Activated T-cell treated with anti-CD3 and anti-CD28 coated beads, Interleukin-2, amount 50 U/mL, for 72 hours (primary cell): ENCODE measurements around the gene NOL9. TPM values are rescaled to one million over a fixed set of nuclear protein-coding genes. Genes with fewer than 3 reads are reported as not detected.

Experiments used
- ATAC-seq, 2 donors: fragments of 150-1000 bp; cut with Tn5 transposase; replicated peaks in 1 of 2; 2 replicates each; pipeline ENCODE4 v1.10.0; 2021; ENCODE audit warnings: moderate library complexity in 2 of 2, mild to moderate bottlenecking in 1 of 2
- DNase-seq, 2 donors: peaks; one replicate each; pipeline ENCODE4 v3.0.0; 2021 to 2022; ENCODE audit warnings: mixed read lengths in 1 of 2
- H3K27ac Mint-ChIP-seq: one replicate; pipeline ENCODE4 v1.8.0; 2022; ENCODE audit warnings: mild to moderate bottlenecking, moderate library complexity, mixed read lengths
- H3K27me3 Mint-ChIP-seq: one replicate; pipeline ENCODE4 v1.8.0; 2022; ENCODE audit warnings: low read depth, mixed read lengths
- H3K36me3 Mint-ChIP-seq, 2 donors: one replicate each; pipeline ENCODE4 v1.8.0; 2022; ENCODE audit warnings: mixed read lengths in 2 of 2, mild to moderate bottlenecking in 1 of 2; ENCODE audit not compliant: insufficient read depth in 2 of 2
- H3K4me1 Mint-ChIP-seq: one replicate; pipeline ENCODE4 v1.8.0; 2022; ENCODE audit warnings: low read depth, mixed read lengths
- H3K4me3 Mint-ChIP-seq, 2 donors: one replicate each; pipeline ENCODE4 v1.8.0; 2022; ENCODE audit warnings: mild to moderate bottlenecking in 2 of 2, mixed read lengths in 2 of 2, moderate library complexity in 2 of 2
- H3K9me3 Mint-ChIP-seq, 2 donors: one replicate each; pipeline ENCODE4 v1.8.0; 2022; ENCODE audit warnings: mixed read lengths in 2 of 2
- total RNA-seq, 2 donors: library from RNA; stranded (reverse); gene quantifications; one replicate each; pipeline ENCODE4 v1.2.3, GENCODE V29; 2022

Gene NOL9
- total RNA-seq, 2 donors from 2014 or later: 35.8 to 42.3 TPM

DNA sequence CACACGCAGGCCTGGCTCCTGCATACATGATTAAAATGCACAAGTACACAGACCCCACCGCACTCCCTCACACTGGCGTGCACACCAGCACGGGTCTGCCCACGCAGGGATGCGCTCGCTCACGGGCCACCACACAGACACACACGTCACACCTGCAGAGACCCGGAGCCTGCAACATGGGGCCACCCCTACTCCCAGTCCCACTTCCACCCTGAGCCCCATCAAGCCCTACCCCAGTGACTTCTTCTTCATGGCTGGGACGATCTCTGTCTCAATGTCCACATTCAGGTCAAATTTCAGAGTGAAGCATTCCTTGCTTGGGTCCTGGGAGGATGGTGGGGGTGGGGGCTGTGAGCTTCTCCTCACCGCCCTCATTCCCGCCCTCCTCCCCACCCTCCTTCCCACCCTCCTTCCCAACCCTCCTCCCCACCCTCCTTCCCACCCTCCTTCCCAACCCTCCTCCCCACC lies 79.5 kb downstream of the NOL9 start:
- Mint-ChIP-seq H3K4me3 (no peak overlapping the region), H3K9me3 (no peaks in the 10 kb centered on the region), H3K27me3 (no peaks in the 10 kb centered on the region), H3K27ac (no peak overlapping the region), H3K36me3 (no peaks in the 10 kb centered on the region), H3K4me1 (no peaks in the 10 kb centered on the region)
- DNase-seq (no peak), ATAC-seq (no peak)

DNA sequence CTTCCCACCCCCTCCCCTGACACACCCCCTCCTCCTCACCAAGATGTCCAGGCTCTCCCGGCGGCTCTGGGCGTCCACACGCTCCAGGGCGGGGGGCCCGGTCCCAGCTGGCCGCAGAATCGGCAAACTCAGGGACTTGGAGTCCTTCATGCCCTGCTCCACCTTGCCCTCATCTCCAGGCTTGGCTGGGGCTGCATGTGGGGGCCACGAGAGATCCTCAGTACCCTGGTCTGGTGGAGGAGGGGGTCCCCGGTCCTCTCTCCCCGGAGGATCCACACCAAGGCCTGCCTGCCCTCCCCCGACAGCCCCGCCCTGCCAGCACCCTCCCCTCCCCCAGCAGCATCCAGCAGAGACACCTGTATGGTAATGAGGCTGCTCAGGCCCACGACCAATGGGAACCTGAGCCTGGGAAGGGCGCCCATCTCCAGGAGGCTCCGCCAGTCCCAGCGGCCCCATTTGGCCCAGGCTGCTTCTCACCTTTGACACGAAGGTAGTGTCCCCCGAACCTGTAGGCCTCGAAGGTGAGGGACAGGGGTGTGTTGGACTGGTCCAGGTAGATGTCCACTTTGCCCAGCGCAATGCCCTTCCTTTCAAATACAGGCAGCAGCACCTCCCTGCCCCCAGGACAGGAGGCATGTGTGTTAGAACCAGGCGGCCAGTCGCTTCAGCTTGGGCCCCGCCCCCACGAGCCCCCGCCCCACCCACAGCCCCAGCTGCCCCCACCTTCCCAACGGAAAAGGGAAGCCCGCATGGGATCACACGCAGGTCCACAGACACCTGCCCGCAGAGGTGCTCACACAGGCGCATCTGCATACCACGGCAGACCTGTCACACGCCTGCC lies 80.1 kb downstream of the NOL9 start:
- no peaks in the 10 kb centered on the region for H3K27me3 Mint-ChIP-seq
- no peaks in the 10 kb centered on the region for H3K9me3 Mint-ChIP-seq
- no peak overlapping the region for H3K27ac Mint-ChIP-seq
- ATAC-seq (no peak), DNase-seq (no peak)
- no peaks in the 10 kb centered on the region for H3K4me1 Mint-ChIP-seq
- no peaks in the 10 kb centered on the region for H3K36me3 Mint-ChIP-seq
- H3K4me3 Mint-ChIP-seq: no peak overlapping the region

DNA sequence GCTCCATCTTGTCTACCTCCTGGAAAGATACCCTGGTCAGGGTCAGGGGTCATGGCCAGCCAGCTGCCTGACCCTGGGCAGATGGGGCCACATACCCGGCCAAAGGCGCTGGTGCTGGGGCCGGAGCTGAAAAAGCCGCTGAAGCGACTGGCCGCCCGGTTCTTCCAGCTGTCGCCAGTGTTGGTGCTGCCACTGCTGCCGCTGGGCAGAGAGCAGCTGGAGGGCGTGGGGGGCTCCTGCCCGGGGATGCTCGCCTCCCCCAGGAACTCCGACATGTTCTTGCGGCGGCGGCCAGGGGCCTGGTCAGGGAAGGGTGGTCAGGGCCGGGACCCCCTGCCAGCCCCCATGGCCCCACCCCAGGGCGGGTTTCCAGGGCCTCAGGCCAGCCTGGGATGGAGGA lies 81.2 kb downstream of the NOL9 start:
- Mint-ChIP-seq H3K27me3 (no peaks in the 10 kb centered on the region), H3K4me1 (no peaks in the 10 kb centered on the region), H3K27ac (no peak overlapping the region), H3K36me3 (no peaks in the 10 kb centered on the region), H3K4me3 (no peak overlapping the region), H3K9me3 (no peaks in the 10 kb centered on the region)
- ATAC-seq (no peak), DNase-seq (no peak)

DNA sequence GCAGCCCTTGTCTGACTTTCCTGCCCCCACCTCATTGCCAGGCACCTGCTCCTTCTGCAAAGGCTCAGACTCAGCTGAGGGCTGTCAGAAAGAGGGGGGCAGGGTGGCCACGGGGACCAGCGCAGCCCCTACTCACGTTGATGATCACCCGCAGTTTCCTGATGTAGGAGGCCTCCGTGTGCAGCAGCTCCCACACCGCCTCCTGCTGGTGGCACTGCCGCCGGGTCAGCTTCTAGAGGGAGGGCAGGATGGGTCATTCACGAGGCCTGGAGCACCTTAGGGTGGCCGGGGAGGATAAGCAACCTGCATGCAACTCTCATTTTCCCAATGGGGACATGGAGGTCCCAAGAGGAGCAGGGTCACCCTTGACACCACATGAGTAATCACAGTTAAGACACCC lies 81.9 kb downstream of the NOL9 start:
- ATAC-seq: no peak
- Mint-ChIP-seq H3K27me3 (no peaks in the 10 kb centered on the region), H3K4me3 (no peak overlapping the region), H3K27ac (no peak overlapping the region), H3K4me1 (no peaks in the 10 kb centered on the region), H3K36me3 (no peaks in the 10 kb centered on the region), H3K9me3 (no peaks in the 10 kb centered on the region)
- DNase-seq: no peak

DNA sequence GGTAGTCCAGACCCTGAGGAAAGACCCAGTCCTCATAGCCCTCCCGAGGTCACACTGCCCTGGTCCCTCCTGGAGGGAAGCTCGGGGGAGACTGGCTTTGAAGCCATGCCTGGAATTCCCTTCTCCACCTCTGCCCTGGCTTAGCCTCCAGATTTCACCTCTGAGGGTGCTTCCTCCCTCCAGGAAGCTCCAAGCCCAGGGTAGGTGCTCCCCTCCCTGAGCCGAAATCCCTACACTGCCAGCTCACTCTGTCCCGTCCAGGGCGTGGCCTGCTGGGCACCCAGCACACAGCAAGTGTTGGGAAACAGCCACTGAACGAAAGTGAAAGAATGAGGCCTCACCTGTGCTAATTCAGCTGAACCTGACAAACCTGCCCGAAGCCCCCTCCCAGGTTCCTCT lies 82.3 kb downstream of the NOL9 start:
- Mint-ChIP-seq H3K27ac (no peak overlapping the region), H3K4me1 (no peaks in the 10 kb centered on the region), H3K4me3 (no peak overlapping the region), H3K9me3 (no peaks in the 10 kb centered on the region), H3K27me3 (no peaks in the 10 kb centered on the region), H3K36me3 (no peaks in the 10 kb centered on the region)
- DNase-seq (no peak), ATAC-seq (no peak)

Other genes with a start within 250 kb of the NOL9 start
- 10 to 100 TPM; 32.1 to 37.6 TPM for gene ACOT7, start 160.7 kb downstream of the NOL9 start, total RNA-seq
- gene HES2, start 134.6 kb downstream of the NOL9 start, total RNA-seq: 1 to 10 TPM in 1 of 2 donors, under 1 TPM in 1; 0.44 to 1.2 TPM
- gene ESPN, start 129.7 kb downstream of the NOL9 start, total RNA-seq: 1 to 10 TPM; 1.3 to 2.0 TPM
- gene TNFRSF25, start 88.3 kb downstream of the NOL9 start, total RNA-seq: 100 to 1,000 TPM in 1 of 2 donors, 10 to 100 TPM in 1; 89.2 to 101 TPM
- 1 to 10 TPM; 2.6 to 3.2 TPM for gene PLEKHG5, start 62.8 kb downstream of the NOL9 start, total RNA-seq
- not detected for gene TAS1R1, start 794 bp upstream of the NOL9 start, total RNA-seq
- gene ZBTB48, start 25.5 kb upstream of the NOL9 start, total RNA-seq: 10 to 100 TPM; 39.2 to 50.6 TPM
- gene KLHL21, start 48.4 kb upstream of the NOL9 start, total RNA-seq: 10 to 100 TPM; 24.2 to 26.1 TPM
- gene PHF13, start 59.2 kb upstream of the NOL9 start, total RNA-seq: 10 to 100 TPM; 16.5 to 19.3 TPM
- gene THAP3, start 70.4 kb upstream of the NOL9 start, total RNA-seq: 10 to 100 TPM; 27.0 to 30.5 TPM
- gene DNAJC11, start 147.3 kb upstream of the NOL9 start, total RNA-seq: 10 to 100 TPM; 39.7 to 56.0 TPM
- gene CAMTA1, start 230.9 kb upstream of the NOL9 start, total RNA-seq: 10 to 100 TPM; 47.8 to 63.3 TPM